Measurements from ENCODE around the gene CERS6. TPM values are rescaled to one million over a fixed set of nuclear protein-coding genes. Genes with fewer than 3 reads are reported as not detected.

The CERS6 gene
- total and polyA plus RNA-seq, 2 donors from 2014 or later = 9.4 to 18.8 TPM

- H3K36me3 ChIP-seq (ENCODE audit: control insufficient read depth in 2 of 3, insufficient read depth in 3 of 3, low read length in 3 of 3) = no peaks in the 10 kb centered on the region
- no peaks in the 10 kb centered on the region for H3K27me3 ChIP-seq (ENCODE audit: control insufficient read depth, insufficient read depth, low read length)
- FAIRE-seq (no peak), DNase-seq (no peak)
- TF ChIP-seq CTCF (IDR thresholded peaks at IDR 0.05; ENCODE audit: borderline replicate concordance, extremely low read depth, insufficient read depth) = no peak
- H3K9ac ChIP-seq (ENCODE audit: low read length in 3 of 3) = no peak overlapping the region
- H3K4me3 ChIP-seq (ENCODE audit: low read length in 3 of 3) = no peak overlapping the region
- no peak overlapping the region for H3K27ac ChIP-seq (ENCODE audit: low read depth in 2 of 2, low read length in 2 of 2)
- H3K9me3 ChIP-seq (ENCODE audit: control insufficient read depth in 2 of 3, insufficient read depth in 1 of 3, low read length in 3 of 3) = no peaks in the 10 kb centered on the region
- intact Hi-C loops (cut with DNase I) = no loop called here
- peaks cover 0 to 5% (median 0%) of the 10 kb centered on the region in 3 donors for H3K4me1 ChIP-seq (ENCODE audit: control insufficient read depth in 2 of 3, insufficient read depth in 2 of 3, low read depth in 1 of 3, low read length in 3 of 3)
Observed at GRCh38 chr2:168526641-168527040, 70.6 kb downstream of the CERS6 start.

GRCh38 chr2:168528016-168528415 is 71.9 kb downstream of the CERS6 start:
- DNase-seq = no peak
- FAIRE-seq = no peak
- Histone ChIP-seq H3K9me3 (ENCODE audit: control insufficient read depth in 2 of 3, insufficient read depth in 1 of 3, low read length in 3 of 3) (no peaks in the 10 kb centered on the region), H3K36me3 (ENCODE audit: control insufficient read depth in 2 of 3, insufficient read depth in 3 of 3, low read length in 3 of 3) (no peaks in the 10 kb centered on the region), H3K27me3 (ENCODE audit: control insufficient read depth, insufficient read depth, low read length) (no peaks in the 10 kb centered on the region), H3K4me3 (ENCODE audit: low read length in 3 of 3) (no peak overlapping the region), H3K9ac (ENCODE audit: low read length in 3 of 3) (no peak overlapping the region), H3K4me1 (ENCODE audit: control insufficient read depth in 2 of 3, insufficient read depth in 2 of 3, low read depth in 1 of 3, low read length in 3 of 3) (peaks cover 0 to 5% (median 0%) of the 10 kb centered on the region in 3 donors), H3K27ac (ENCODE audit: low read depth in 2 of 2, low read length in 2 of 2) (no peak overlapping the region)
- intact Hi-C loops (cut with DNase I) = no loop called here
- TF ChIP-seq CTCF (IDR thresholded peaks at IDR 0.05; ENCODE audit: borderline replicate concordance, extremely low read depth, insufficient read depth) = no peak

GRCh38 chr2:168528469-168528868 is 72.4 kb downstream of the CERS6 start:
- TF ChIP-seq CTCF (IDR thresholded peaks at IDR 0.05; ENCODE audit: borderline replicate concordance, extremely low read depth, insufficient read depth) = no peak
- no peak overlapping the region for H3K9ac ChIP-seq (ENCODE audit: low read length in 3 of 3)
- H3K27ac ChIP-seq (ENCODE audit: low read depth in 2 of 2, low read length in 2 of 2) = no peak overlapping the region
- H3K9me3 ChIP-seq (ENCODE audit: control insufficient read depth in 2 of 3, insufficient read depth in 1 of 3, low read length in 3 of 3) = no peaks in the 10 kb centered on the region
- no peak for DNase-seq
- no peak for FAIRE-seq
- intact Hi-C loops (cut with DNase I) = no loop called here
- no peaks in the 10 kb centered on the region for H3K36me3 ChIP-seq (ENCODE audit: control insufficient read depth in 2 of 3, insufficient read depth in 3 of 3, low read length in 3 of 3)
- no peak overlapping the region for H3K4me3 ChIP-seq (ENCODE audit: low read length in 3 of 3)
- no peaks in the 10 kb centered on the region for H3K27me3 ChIP-seq (ENCODE audit: control insufficient read depth, insufficient read depth, low read length)
- H3K4me1 ChIP-seq (ENCODE audit: control insufficient read depth in 2 of 3, insufficient read depth in 2 of 3, low read depth in 1 of 3, low read length in 3 of 3) = peaks cover 0 to 5% (median 0%) of the 10 kb centered on the region in 3 donors

All from kidney (tissue), 14 donors.